Right atrium auricular region (tissue), 2 donors: ENCODE measurements around the gene TPI1. TPM values are rescaled to one million over a fixed set of nuclear protein-coding genes. Genes with fewer than 3 reads are reported as not detected.

Source experiments
- DNase-seq: peaks from one replicate; pipeline ENCODE4 v3.0.0-alpha.2; 2019; ENCODE audit warnings: low spot score
- H3K27ac ChIP-seq, 2 donors: fragments of 200-600 bp; sonication (generic); 1 replicate in 1 of 2; 2 replicates in 1 of 2; pipeline ENCODE4 v1.5.1; 2016 to 2019
- H3K27me3 ChIP-seq, 2 donors: fragments of 200-600 bp; sonication (generic); one replicate each; pipeline versions ENCODE4 v1.5.1 to v1.6.0; 2017 to 2019
- H3K36me3 ChIP-seq: fragments of 200-600 bp; sonication (generic); one replicate; pipeline ENCODE4 v1.5.1; 2016
- H3K4me1 ChIP-seq, 2 donors: fragments of 200-600 bp; sonication (generic); one replicate each; pipeline versions ENCODE4 v1.5.1 to v1.6.0; 2017 to 2019
- H3K4me3 ChIP-seq, 2 donors: fragments of 200-600 bp; sonication (generic); 1 replicate in 1 of 2; 2 replicates in 1 of 2; pipeline ENCODE4 v1.5.1; 2017 to 2019; ENCODE audit warnings: mild to moderate bottlenecking in 1 of 2, moderate library complexity in 1 of 2
- H3K9me3 ChIP-seq, 2 donors: fragments of 200-600 bp; sonication (generic); one replicate each; pipeline ENCODE4 v1.5.1; 2019
- CTCF ChIP-seq, 2 donors: fragments of 200-600 bp; sonication (generic); IDR thresholded peaks; one replicate each; pipeline ENCODE4 v1.5.1; 2019; ENCODE audit warnings: antibody characterized with exemption in 2 of 2
- total RNA-seq, 2 donors: library from RNA; depleted of rRNA; stranded (reverse); fragments of >200 nt; gene quantifications; one replicate each; pipeline ENCODE4 v1.1.0, GENCODE V29; 2016

Gene TPI1
- total RNA-seq, 2 donors from 2014 or later, result 755 to 842 TPM

GRCh38 chr12:6840761-6841515, 26.4 kb upstream of the TPI1 start, which contains the start of gene GNB3:
GNB3 (plus strand) TSS chr12:6840925; CDS start chr12:6841288, 363 bp downstream.
- peak within 1 kb of the TSS; percentile 31 to 48 for H3K27ac ChIP-seq
- H3K9me3 ChIP-seq, result no peaks in the 10 kb centered on the region
- peaks cover 70% of the 10 kb centered on the region for H3K36me3 ChIP-seq
- H3K4me1 ChIP-seq, result peaks cover 0 to 6% of the 10 kb centered on the region in 2 donors
- no peaks in the 10 kb centered on the region for H3K27me3 ChIP-seq
- H3K4me3 ChIP-seq, result no peak within 1 kb of the TSS
- DNase-seq, result no peak
- no peak for TF ChIP-seq CTCF (IDR thresholded peaks at IDR 0.05)

GRCh38 chr12:6842075-6842474, 25.3 kb upstream of the TPI1 start:
- no peak for DNase-seq
- Histone ChIP-seq H3K36me3 (peaks cover 72% of the 10 kb centered on the region), H3K4me3 (no peak overlapping the region), H3K4me1 (peaks cover 0 to 5% of the 10 kb centered on the region in 2 donors), H3K27me3 (no peaks in the 10 kb centered on the region), H3K27ac (no peak overlapping the region), H3K9me3 (no peaks in the 10 kb centered on the region)
- no peak for TF ChIP-seq CTCF (IDR thresholded peaks at IDR 0.05)

GRCh38 chr12:6843118-6843902, 24.0 kb upstream of the TPI1 start:
- Histone ChIP-seq H3K4me3 (no peak overlapping the region), H3K36me3 (peaks cover 65% of the 10 kb centered on the region), H3K27me3 (no peaks in the 10 kb centered on the region), H3K27ac (no peak overlapping the region), H3K9me3 (no peaks in the 10 kb centered on the region), H3K4me1 (peaks cover 0 to 5% of the 10 kb centered on the region in 2 donors)
- TF ChIP-seq CTCF (IDR thresholded peaks at IDR 0.05), result no peak
- no peak for DNase-seq

GRCh38 chr12:6845395-6845794, 21.9 kb upstream of the TPI1 start:
- H3K9me3 ChIP-seq, result no peaks in the 10 kb centered on the region
- H3K27me3 ChIP-seq, result no peaks in the 10 kb centered on the region
- no peak for TF ChIP-seq CTCF (IDR thresholded peaks at IDR 0.05)
- H3K36me3 ChIP-seq, result peaks cover 49% of the 10 kb centered on the region
- no peak overlapping the region for H3K4me3 ChIP-seq
- peaks cover 0 to 1% of the 10 kb centered on the region in 2 donors for H3K4me1 ChIP-seq
- no peak for DNase-seq
- H3K27ac ChIP-seq, result no peak overlapping the region

GRCh38 chr12:6846316-6846869, 20.9 kb upstream of the TPI1 start:
- Histone ChIP-seq H3K9me3 (no peaks in the 10 kb centered on the region), H3K4me3 (no peak overlapping the region), H3K27ac (no peak overlapping the region), H3K36me3 (peaks cover 49% of the 10 kb centered on the region), H3K4me1 (peaks cover 0 to 5% of the 10 kb centered on the region in 2 donors), H3K27me3 (no peaks in the 10 kb centered on the region)
- no peak for TF ChIP-seq CTCF (IDR thresholded peaks at IDR 0.05)
- DNase-seq, result no peak
